SK-N-SH treated with all-trans-retinoic acid at 6 μM for 48 hours (cell line): Measurements from ENCODE around the gene NR1H4.

Experiments used
- ATAC-seq: fragments of 200-7000 bp; cut with Tn5 transposase; 3 replicates; pipeline ENCODE4 v1.9.1; 2020; ENCODE audit warnings: mild to moderate bottlenecking, moderate library complexity
- ARNTL ChIP-seq: fragments of 450-650 bp; formaldehyde crosslinking; IDR thresholded peaks from 2 replicates; pipeline ENCODE4 v1.5.0; 2020; ENCODE audit warnings: low read depth, mild to moderate bottlenecking, moderate library complexity, borderline replicate concordance
- BACH2 ChIP-seq: fragments of 250-450 bp; sonication (Bioruptor Pico); IDR thresholded peaks from 2 replicates; pipeline ENCODE4 v1.9.0; 2021; ENCODE audit warnings: mild to moderate bottlenecking, borderline replicate concordance
- CSDC2 ChIP-seq: fragments of 250-450 bp; sonication (Bioruptor Pico); IDR thresholded peaks from 2 replicates; pipeline ENCODE4 v1.5.0; 2020; ENCODE audit warnings: mild to moderate bottlenecking, moderate library complexity
- CSRNP3 ChIP-seq: fragments of 250-450 bp; sonication (Bioruptor Pico); IDR thresholded peaks from 2 replicates; pipeline ENCODE4 v1.5.1; 2021; ENCODE audit warnings: mild to moderate bottlenecking, moderate library complexity
- ESRRG ChIP-seq: fragments of 250-450 bp; sonication (Bioruptor Pico); IDR thresholded peaks from 2 replicates; pipeline ENCODE4 v1.6.1; 2021; ENCODE audit warnings: mild to moderate bottlenecking
- GLIS3 ChIP-seq: fragments of 250-450 bp; sonication (Bioruptor Pico); IDR thresholded peaks from 2 replicates; pipeline ENCODE4 v1.5.0; 2020; ENCODE audit warnings: mild to moderate bottlenecking, moderate library complexity
- ISL1 ChIP-seq: fragments of 250-450 bp; sonication (Bioruptor Pico); IDR thresholded peaks from 2 replicates; pipeline ENCODE4 v2.1.2; 2022; ENCODE audit warnings: mild to moderate bottlenecking, moderate library complexity
- OSR1 ChIP-seq: fragments of 250-450 bp; sonication (Bioruptor Pico); IDR thresholded peaks from 2 replicates; pipeline ENCODE4 v1.8.0; 2022; ENCODE audit warnings: moderate library complexity, mild to moderate bottlenecking, inconsistent platforms
- POU6F1 ChIP-seq: fragments of 250-450 bp; sonication (Bioruptor Pico); IDR thresholded peaks from 2 replicates; pipeline ENCODE4 v1.8.0; 2021; ENCODE audit warnings: low read depth, mild to moderate bottlenecking, moderate library complexity, borderline replicate concordance
- PPARA ChIP-seq: fragments of 250-450 bp; sonication (Bioruptor Pico); IDR thresholded peaks from 2 replicates; pipeline ENCODE4 v1.5.0; 2020; ENCODE audit warnings: mild to moderate bottlenecking, borderline replicate concordance
- SNAI2 ChIP-seq: fragments of 250-450 bp; sonication (Bioruptor Pico); IDR thresholded peaks from 2 replicates; pipeline ENCODE4 v1.5.0; 2020; ENCODE audit warnings: mild to moderate bottlenecking, moderate library complexity
- TCF4 ChIP-seq: fragments of 250-450 bp; sonication (Bioruptor Pico); IDR thresholded peaks from 2 replicates; pipeline ENCODE4 v1.8.0; 2021; ENCODE audit warnings: mild to moderate bottlenecking, moderate library complexity, borderline replicate concordance
- TOX ChIP-seq: fragments of 250-450 bp; sonication (Bioruptor Pico); IDR thresholded peaks from 2 replicates; pipeline ENCODE4 v1.8.0; 2021; ENCODE audit warnings: mild to moderate bottlenecking, moderate library complexity, borderline replicate concordance
- TSHZ2 ChIP-seq: fragments of 250-450 bp; sonication (Bioruptor Pico); IDR thresholded peaks from 2 replicates; pipeline ENCODE4 v1.5.0; 2020; ENCODE audit warnings: mild to moderate bottlenecking, moderate library complexity
- ZC3H10 ChIP-seq: fragments of 250-450 bp; sonication (Bioruptor Pico); IDR thresholded peaks from 2 replicates; pipeline ENCODE4 v1.5.1; 2021; ENCODE audit warnings: mild to moderate bottlenecking, moderate library complexity
- ZNF565 ChIP-seq: fragments of 450-650 bp; formaldehyde crosslinking; conservative IDR thresholded peaks from 2 replicates; pipeline ENCODE4 v1.5.0; 2020; ENCODE audit warnings: low read depth, mild to moderate bottlenecking, moderate library complexity
- ZNF8 ChIP-seq: fragments of 450-650 bp; formaldehyde crosslinking; IDR thresholded peaks from 2 replicates; pipeline ENCODE4 v1.5.0; 2020; ENCODE audit warnings: mild to moderate bottlenecking, moderate library complexity
- TF ChIP-seq, protein P1 (sequence below): fragments of 250-450 bp; sonication (Bioruptor Pico); IDR thresholded peaks from 2 replicates; pipeline ENCODE4 v1.5.1; 2020; ENCODE audit warnings: low read depth, mild to moderate bottlenecking, moderate library complexity
- TF ChIP-seq, protein P2 (sequence below): fragments of 250-450 bp; sonication (Bioruptor Pico); IDR thresholded peaks from 2 replicates; pipeline ENCODE4 v1.8.0; 2020; ENCODE audit warnings: mild to moderate bottlenecking, moderate library complexity, borderline replicate concordance

NR1H4 gene

DNA sequence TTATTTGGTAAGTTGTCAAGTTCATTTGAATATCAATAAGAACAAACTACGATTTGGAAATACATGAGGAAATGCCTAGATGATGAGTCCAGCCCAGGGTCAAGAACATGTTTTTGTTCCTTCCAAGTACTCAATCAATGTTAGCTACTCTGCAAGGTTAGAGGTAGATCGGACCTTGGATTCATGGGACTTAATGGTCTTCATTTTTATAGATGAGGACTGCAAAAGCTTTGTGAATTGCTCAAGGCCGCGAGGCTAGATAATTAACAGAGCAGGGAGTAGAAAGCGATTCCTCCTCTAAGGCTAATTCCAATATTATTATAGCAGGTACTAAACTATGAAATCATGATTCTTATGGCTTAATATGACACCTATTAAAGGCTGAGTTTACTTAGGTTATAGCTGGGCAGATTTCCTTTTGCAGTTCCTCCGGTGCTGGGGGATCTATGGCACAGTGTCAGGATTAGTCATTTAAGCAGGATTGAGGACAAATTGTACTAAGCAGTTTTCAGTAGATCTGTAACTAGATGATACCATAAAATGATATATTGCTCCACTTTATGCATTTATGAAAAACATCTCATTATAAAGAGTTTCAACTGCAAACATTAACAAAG lies 19.8 kb downstream of the NR1H4 start:
- TF ChIP-seq, protein P1, sequence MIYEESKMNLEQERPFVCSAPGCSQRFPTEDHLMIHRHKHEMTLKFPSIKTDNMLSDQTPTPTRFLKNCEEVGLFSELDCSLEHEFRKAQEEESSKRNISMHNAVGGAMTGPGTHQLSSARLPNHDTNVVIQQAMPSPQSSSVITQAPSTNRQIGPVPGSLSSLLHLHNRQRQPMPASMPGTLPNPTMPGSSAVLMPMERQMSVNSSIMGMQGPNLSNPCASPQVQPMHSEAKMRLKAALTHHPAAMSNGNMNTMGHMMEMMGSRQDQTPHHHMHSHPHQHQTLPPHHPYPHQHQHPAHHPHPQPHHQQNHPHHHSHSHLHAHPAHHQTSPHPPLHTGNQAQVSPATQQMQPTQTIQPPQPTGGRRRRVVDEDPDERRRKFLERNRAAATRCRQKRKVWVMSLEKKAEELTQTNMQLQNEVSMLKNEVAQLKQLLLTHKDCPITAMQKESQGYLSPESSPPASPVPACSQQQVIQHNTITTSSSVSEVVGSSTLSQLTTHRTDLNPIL (CRISPR knock-in tag), result no peak
- TF ChIP-seq ARNTL (CRISPR knock-in tag), result no peak
- no peak for ATAC-seq

- no peak for ATAC-seq
- TF ChIP-seq GLIS3 (CRISPR knock-in tag) (no peak), CSDC2 (CRISPR knock-in tag) (no peak), ZNF565 (CRISPR knock-in tag) (no peak), SNAI2 (CRISPR knock-in tag) (no peak)
- TF ChIP-seq, protein P2, sequence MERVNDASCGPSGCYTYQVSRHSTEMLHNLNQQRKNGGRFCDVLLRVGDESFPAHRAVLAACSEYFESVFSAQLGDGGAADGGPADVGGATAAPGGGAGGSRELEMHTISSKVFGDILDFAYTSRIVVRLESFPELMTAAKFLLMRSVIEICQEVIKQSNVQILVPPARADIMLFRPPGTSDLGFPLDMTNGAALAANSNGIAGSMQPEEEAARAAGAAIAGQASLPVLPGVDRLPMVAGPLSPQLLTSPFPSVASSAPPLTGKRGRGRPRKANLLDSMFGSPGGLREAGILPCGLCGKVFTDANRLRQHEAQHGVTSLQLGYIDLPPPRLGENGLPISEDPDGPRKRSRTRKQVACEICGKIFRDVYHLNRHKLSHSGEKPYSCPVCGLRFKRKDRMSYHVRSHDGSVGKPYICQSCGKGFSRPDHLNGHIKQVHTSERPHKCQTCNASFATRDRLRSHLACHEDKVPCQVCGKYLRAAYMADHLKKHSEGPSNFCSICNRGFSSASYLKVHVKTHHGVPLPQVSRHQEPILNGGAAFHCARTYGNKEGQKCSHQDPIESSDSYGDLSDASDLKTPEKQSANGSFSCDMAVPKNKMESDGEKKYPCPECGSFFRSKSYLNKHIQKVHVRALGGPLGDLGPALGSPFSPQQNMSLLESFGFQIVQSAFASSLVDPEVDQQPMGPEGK, result no peak
Observed at GRCh38 chr12:100494026-100494425, 20.4 kb downstream of the NR1H4 start.

GRCh38 chr12:100494538-100494937 lies 20.9 kb downstream of the NR1H4 start:
- ATAC-seq, result no peak
- TF ChIP-seq OSR1 (CRISPR knock-in tag), result no peak
- no peak for TF ChIP-seq ARNTL (CRISPR knock-in tag)
- no peak for TF ChIP-seq BACH2 (CRISPR knock-in tag)
- TF ChIP-seq ISL1 (CRISPR knock-in tag), result no peak
- no peak for TF ChIP-seq GLIS3 (CRISPR knock-in tag)
- TF ChIP-seq ZNF8, result no peak
- no peak for TF ChIP-seq SNAI2 (CRISPR knock-in tag)
- TF ChIP-seq TCF4, result no peak
- no peak for TF ChIP-seq CSRNP3 (CRISPR knock-in tag)
- TF ChIP-seq PPARA (CRISPR knock-in tag), result no peak

GRCh38 chr12:100497105-100497795 lies 23.6 kb downstream of the NR1H4 start:
- no peak for ATAC-seq
- TF ChIP-seq POU6F1 (CRISPR knock-in tag) (no peak), ZC3H10 (no peak), PPARA (CRISPR knock-in tag) (no peak), TSHZ2 (CRISPR knock-in tag) (no peak), SNAI2 (CRISPR knock-in tag) (no peak), ZNF565 (CRISPR knock-in tag) (no peak), GLIS3 (CRISPR knock-in tag) (no peak), TOX (no peak), CSDC2 (CRISPR knock-in tag) (no peak), ARNTL (CRISPR knock-in tag) (no peak), ESRRG (CRISPR knock-in tag) (no peak), ISL1 (CRISPR knock-in tag) (no peak), CSRNP3 (CRISPR knock-in tag) (no peak), TCF4 (no peak)
- TF ChIP-seq, protein P1 (CRISPR knock-in tag), result no peak
- TF ChIP-seq, protein P2, result no peak
